ENCODE measurements around the gene TAOK2. TPM values are rescaled to one million over a fixed set of nuclear protein-coding genes. Genes with fewer than 3 reads are reported as not detected.

Gene TAOK2
- total and polyA plus RNA-seq, 2 of the 13 experiments (the other 11 are each of a cell fraction or from before 2014, with no cell fraction given) = 17.4 to 43.2 TPM

- no peak; the same call in 1 of the 2 replicates for TF ChIP-seq MIER2 (CRISPR knock-in tag; IDR thresholded peaks at IDR 0.05)
- peak; percentile 85 for TF ChIP-seq IRF9 (CRISPR knock-in tag; IDR thresholded peaks at IDR 0.05; ENCODE audit: borderline replicate concordance)
- no peak for TF ChIP-seq PITX1 (CRISPR knock-in tag; IDR thresholded peaks at IDR 0.05)
- no peak for TF ChIP-seq HNF4G (IDR thresholded peaks at IDR 0.05; ENCODE audit: borderline replicate concordance, low read depth, low read length)
- no peak; the same call in 1 of the 2 replicates for TF ChIP-seq HNF4G (CRISPR knock-in tag; IDR thresholded peaks at IDR 0.05; ENCODE audit: borderline replicate concordance, low read depth)
- TF ChIP-seq KLF9 (CRISPR knock-in tag; IDR thresholded peaks at IDR 0.05; ENCODE audit: low read depth) = peak; percentile 98
- TF ChIP-seq ZNF18 (CRISPR knock-in tag; IDR thresholded peaks at IDR 0.05; ENCODE audit: insufficient replicate concordance) = no peak
- peak; percentile 51 for TF ChIP-seq HNRNPH1 (optimal IDR thresholded peaks at IDR 0.05; ENCODE audit: low read depth, low read length)
- TF ChIP-seq ZNF674 (CRISPR knock-in tag; IDR thresholded peaks at IDR 0.05; ENCODE audit: low read depth) = peak; percentile 80; the same call in 1 of the 2 replicates
- no peak for TF ChIP-seq PAWR (CRISPR knock-in tag; IDR thresholded peaks at IDR 0.05; ENCODE audit: borderline replicate concordance)
- TF ChIP-seq ZNF713 (CRISPR knock-in tag; IDR thresholded peaks at IDR 0.05) = no peak
- 0 out of 2 replicates have a peak, but pooled peaks have one; percentile 77 for TF ChIP-seq NAIF1 (CRISPR knock-in tag; IDR thresholded peaks at IDR 0.05; ENCODE audit: borderline replicate concordance)
- TF ChIP-seq ZBTB44 (CRISPR knock-in tag; IDR thresholded peaks at IDR 0.05) = peak; percentile 46; the same call in 1 of the 2 replicates
- no peak for TF ChIP-seq TCF7L2 (IDR thresholded peaks at IDR 0.05; ENCODE audit: low read depth, low read length)
- TF ChIP-seq ARNT2 (CRISPR knock-in tag; IDR thresholded peaks at IDR 0.05; ENCODE audit: low read depth) = peak; percentile 94
- peak; percentile 91; the same call in 1 of the 2 replicates for TF ChIP-seq KDM5B (CRISPR knock-in tag; IDR thresholded peaks at IDR 0.05; ENCODE audit: borderline replicate concordance)
- no peak for TF ChIP-seq MAF1 (CRISPR knock-in tag; IDR thresholded peaks at IDR 0.05; ENCODE audit: borderline replicate concordance)
- TF ChIP-seq KLF13 (CRISPR knock-in tag; IDR thresholded peaks at IDR 0.05) = no peak
- no peak for TF ChIP-seq ZNF136 (CRISPR knock-in tag; IDR thresholded peaks at IDR 0.05; ENCODE audit: low read depth)
- TF ChIP-seq JDP2 (CRISPR knock-in tag; IDR thresholded peaks at IDR 0.05; ENCODE audit: borderline replicate concordance) = no peak
- TF ChIP-seq ZSCAN5A (CRISPR knock-in tag; IDR thresholded peaks at IDR 0.05; ENCODE audit: borderline replicate concordance) = peak; percentile 69; the same call in 1 of the 2 replicates
Measured at GRCh38 chr16:29925781-29926710, 47.6 kb upstream of the TAOK2 start, which contains the start of gene KCTD13 (continued).

All from HepG2 (cell line).